ENCODE results near the gene KIAA1217.
"Not testable (repeated sequence)": the region's sequence is repeated elsewhere in the genome, so short reads cannot be mapped to it uniquely, and the experiment has no call there.

Gene KIAA1217

GRCh38 chr10:24340883-24341282 is 131.9 kb downstream of the KIAA1217 start:
- DNase-seq (ENCODE audit: low read depth in 2 of 2), result no peak

GRCh38 chr10:24341371-24341770 is 132.4 kb downstream of the KIAA1217 start:
- DNase-seq (ENCODE audit: low read depth in 2 of 2), result no peak

- no peak for DNase-seq (ENCODE audit: low read depth in 2 of 2)
Observed at GRCh38 chr10:24341897-24342296, 133.0 kb downstream of the KIAA1217 start.

GRCh38 chr10:24343686-24344085 is 134.7 kb downstream of the KIAA1217 start:
- DNase-seq (ENCODE audit: low read depth in 2 of 2), result no peak

GRCh38 chr10:24344279-24344678 is 135.3 kb downstream of the KIAA1217 start:
- DNase-seq (ENCODE audit: low read depth in 2 of 2), result no peak

- DNase-seq (ENCODE audit: low read depth in 2 of 2), result no peak
Observed at GRCh38 chr10:24344695-24345463, 135.9 kb downstream of the KIAA1217 start.

- no peak for DNase-seq (ENCODE audit: low read depth in 2 of 2)
Observed at GRCh38 chr10:24346877-24347519, 138.1 kb downstream of the KIAA1217 start.

- no peak for DNase-seq (ENCODE audit: low read depth in 2 of 2)
Observed at GRCh38 chr10:24349379-24350001, 140.6 kb downstream of the KIAA1217 start.

- DNase-seq (ENCODE audit: low read depth in 2 of 2), result no peak
Observed at GRCh38 chr10:24350070-24350921, 141.4 kb downstream of the KIAA1217 start.

GRCh38 chr10:24350922-24351225 is 141.9 kb downstream of the KIAA1217 start:
- not testable (repeated sequence) for DNase-seq (ENCODE audit: low read depth in 2 of 2)

GRCh38 chr10:24351961-24352360 is 143.0 kb downstream of the KIAA1217 start:
- DNase-seq (ENCODE audit: low read depth in 2 of 2), result no peak

- DNase-seq (ENCODE audit: low read depth in 2 of 2), result no peak
Observed at GRCh38 chr10:24352399-24352798, 143.5 kb downstream of the KIAA1217 start.

GRCh38 chr10:24353319-24353718 is 144.4 kb downstream of the KIAA1217 start:
- no peak for DNase-seq (ENCODE audit: low read depth in 2 of 2)

- no peak for DNase-seq (ENCODE audit: low read depth in 2 of 2)
Observed at GRCh38 chr10:24355056-24355688, 146.2 kb downstream of the KIAA1217 start.

- DNase-seq (ENCODE audit: low read depth in 2 of 2), result no peak
Observed at GRCh38 chr10:24357344-24358004, 148.5 kb downstream of the KIAA1217 start.

GRCh38 chr10:24358022-24358421 is 149.1 kb downstream of the KIAA1217 start:
- no peak for DNase-seq (ENCODE audit: low read depth in 2 of 2)

- no peak for DNase-seq (ENCODE audit: low read depth in 2 of 2)
Observed at GRCh38 chr10:24360282-24361127, 151.6 kb downstream of the KIAA1217 start.

- no peak for DNase-seq (ENCODE audit: low read depth in 2 of 2)
Observed at GRCh38 chr10:24363070-24363469, 154.1 kb downstream of the KIAA1217 start.

GRCh38 chr10:24367688-24368087 is 158.8 kb downstream of the KIAA1217 start:
- no peak for DNase-seq (ENCODE audit: low read depth in 2 of 2)

- DNase-seq (ENCODE audit: low read depth in 2 of 2), result no peak
Observed at GRCh38 chr10:24370877-24371276, 161.9 kb downstream of the KIAA1217 start.
